Type B pancreatic cell (in vitro differentiated cells): Measurements from ENCODE around the gene ADGRG7. TPM values are rescaled to one million over a fixed set of nuclear protein-coding genes. Genes with fewer than 3 reads are reported as not detected.
A peak's percentile ranks its signal among the peaks of the same experiment; 100 is the strongest.

ENCODE experiments used
- DNase-seq: peaks from one replicate; pipeline ENCODE4 v3.0.0; 2021; ENCODE audit warnings: mixed read lengths; ENCODE audit not compliant: unreplicated experiment; ENCODE audit errors: extremely low spot score
- H3K27ac Mint-ChIP-seq: 2 replicates; pipeline ENCODE4 v1.8.0; 2021; ENCODE audit warnings: mild to moderate bottlenecking, mixed read lengths
- H3K27me3 Mint-ChIP-seq: 2 replicates; pipeline ENCODE4 v1.8.0; 2021; ENCODE audit warnings: mixed read lengths
- H3K36me3 Mint-ChIP-seq: 2 replicates; pipeline ENCODE4 v1.8.0; 2021; ENCODE audit warnings: mixed read lengths
- H3K4me1 Mint-ChIP-seq: one replicate; pipeline ENCODE4 v1.8.0; 2021; ENCODE audit warnings: mixed read lengths; ENCODE audit not compliant: unreplicated experiment
- H3K4me3 Mint-ChIP-seq: 2 replicates; pipeline ENCODE4 v1.8.0; 2021; ENCODE audit warnings: mild to moderate bottlenecking, mixed read lengths
- H3K9me3 Mint-ChIP-seq: 2 replicates; pipeline ENCODE4 v1.8.0; 2021; ENCODE audit warnings: mixed read lengths
- total RNA-seq: library from RNA; stranded (reverse); gene quantifications from 2 replicates; pipeline ENCODE4 v1.2.1, GENCODE V29; 2021; ENCODE audit warnings: low replicate concordance
- TF ChIP-seq, protein P1 (sequence below): fragments of 200-600 bp; sonication (generic); conservative IDR thresholded peaks from 2 replicates; pipeline ENCODE4 v1.5.0; 2021; ENCODE audit warnings: antibody characterized with exemption, mild to moderate bottlenecking

ADGRG7 gene
- total RNA-seq, 1 donor from 2014 or later, result 2.8 TPM

DNA sequence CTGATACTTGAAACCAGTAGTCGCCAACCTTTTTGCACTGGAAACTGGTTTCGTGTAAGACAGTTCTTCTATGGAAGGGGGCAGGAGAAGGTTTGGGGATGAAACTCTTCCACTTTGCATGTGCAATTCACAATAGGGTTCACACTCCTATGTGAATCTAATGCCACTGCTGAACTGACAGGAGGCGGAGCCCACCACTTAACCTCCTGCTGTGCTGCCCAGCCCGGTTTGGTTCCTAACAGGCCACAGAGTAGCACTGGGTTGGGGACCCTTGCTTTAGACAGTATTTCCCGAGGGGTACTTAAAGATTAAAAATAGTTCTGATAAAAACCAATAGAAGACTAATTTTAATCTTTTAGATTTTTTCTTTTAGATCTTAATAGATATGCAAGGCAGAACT is 111.0 kb downstream of the ADGRG7 start:
- TF ChIP-seq, protein P1, sequence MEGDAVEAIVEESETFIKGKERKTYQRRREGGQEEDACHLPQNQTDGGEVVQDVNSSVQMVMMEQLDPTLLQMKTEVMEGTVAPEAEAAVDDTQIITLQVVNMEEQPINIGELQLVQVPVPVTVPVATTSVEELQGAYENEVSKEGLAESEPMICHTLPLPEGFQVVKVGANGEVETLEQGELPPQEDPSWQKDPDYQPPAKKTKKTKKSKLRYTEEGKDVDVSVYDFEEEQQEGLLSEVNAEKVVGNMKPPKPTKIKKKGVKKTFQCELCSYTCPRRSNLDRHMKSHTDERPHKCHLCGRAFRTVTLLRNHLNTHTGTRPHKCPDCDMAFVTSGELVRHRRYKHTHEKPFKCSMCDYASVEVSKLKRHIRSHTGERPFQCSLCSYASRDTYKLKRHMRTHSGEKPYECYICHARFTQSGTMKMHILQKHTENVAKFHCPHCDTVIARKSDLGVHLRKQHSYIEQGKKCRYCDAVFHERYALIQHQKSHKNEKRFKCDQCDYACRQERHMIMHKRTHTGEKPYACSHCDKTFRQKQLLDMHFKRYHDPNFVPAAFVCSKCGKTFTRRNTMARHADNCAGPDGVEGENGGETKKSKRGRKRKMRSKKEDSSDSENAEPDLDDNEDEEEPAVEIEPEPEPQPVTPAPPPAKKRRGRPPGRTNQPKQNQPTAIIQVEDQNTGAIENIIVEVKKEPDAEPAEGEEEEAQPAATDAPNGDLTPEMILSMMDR, result no peak
- peaks cover 10% of the 10 kb centered on the region for H3K4me1 Mint-ChIP-seq
- no peaks in the 10 kb centered on the region for H3K27me3 Mint-ChIP-seq
- no peak for DNase-seq
- H3K36me3 Mint-ChIP-seq, result peaks cover 51% of the 10 kb centered on the region
- H3K4me3 Mint-ChIP-seq, result no peak overlapping the region
- no peak overlapping the region for H3K27ac Mint-ChIP-seq
- no peaks in the 10 kb centered on the region for H3K9me3 Mint-ChIP-seq

DNA sequence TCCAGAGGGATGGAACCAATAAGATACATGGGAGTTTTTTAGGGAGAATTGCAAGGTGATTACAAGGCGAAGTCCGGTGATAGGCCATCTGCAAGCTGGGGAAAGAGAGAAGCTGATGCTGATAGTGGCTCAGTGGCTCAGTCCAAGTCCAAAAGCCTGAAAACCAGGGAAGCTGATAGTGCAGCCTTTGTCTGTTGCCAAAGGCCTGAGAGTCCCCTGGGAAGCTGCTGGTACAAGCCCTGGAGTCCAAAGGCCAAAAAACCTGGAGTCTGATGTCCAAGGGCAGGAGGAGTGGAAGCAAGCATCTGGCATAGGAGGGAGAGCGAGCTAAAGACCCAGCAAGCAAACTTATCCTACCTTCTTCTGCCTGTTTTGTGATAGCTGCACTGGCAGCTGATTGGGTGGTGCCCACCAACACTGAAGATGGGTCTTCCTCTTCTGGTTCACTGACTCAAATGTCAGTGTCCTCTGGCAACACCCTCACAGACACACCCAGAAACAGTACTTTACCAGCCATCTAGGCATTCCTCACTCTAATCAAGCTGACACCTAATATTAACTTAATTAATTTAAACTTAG is 116.6 kb downstream of the ADGRG7 start:
- Mint-ChIP-seq H3K4me1 (no peaks in the 10 kb centered on the region), H3K9me3 (no peaks in the 10 kb centered on the region), H3K36me3 (peaks cover 45% of the 10 kb centered on the region), H3K4me3 (no peak overlapping the region), H3K27me3 (no peaks in the 10 kb centered on the region), H3K27ac (peak overlapping the region; percentile 53)
- no peak for DNase-seq
- TF ChIP-seq, protein P1, result no peak

DNA sequence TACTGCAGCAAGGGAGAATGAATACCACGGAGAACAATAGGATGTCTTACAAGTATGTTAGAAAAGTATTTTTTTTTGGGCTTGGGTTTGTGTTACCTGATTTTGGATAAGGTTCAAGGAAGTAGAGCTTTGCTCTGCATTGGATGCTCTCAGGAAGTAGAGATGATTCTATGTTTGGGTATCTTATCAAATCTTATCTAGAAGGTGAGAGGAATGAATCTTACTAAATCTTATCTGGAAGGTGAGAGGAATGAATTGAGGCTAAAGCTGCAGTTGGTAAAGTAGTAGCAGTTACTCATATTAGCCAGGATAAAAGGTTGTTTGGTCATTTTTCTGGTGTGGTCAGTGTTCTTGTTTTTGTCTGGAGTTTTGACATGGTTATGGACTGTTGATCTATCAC is 117.3 kb downstream of the ADGRG7 start:
- H3K27ac Mint-ChIP-seq, result peak overlapping the region; percentile 19

DNA sequence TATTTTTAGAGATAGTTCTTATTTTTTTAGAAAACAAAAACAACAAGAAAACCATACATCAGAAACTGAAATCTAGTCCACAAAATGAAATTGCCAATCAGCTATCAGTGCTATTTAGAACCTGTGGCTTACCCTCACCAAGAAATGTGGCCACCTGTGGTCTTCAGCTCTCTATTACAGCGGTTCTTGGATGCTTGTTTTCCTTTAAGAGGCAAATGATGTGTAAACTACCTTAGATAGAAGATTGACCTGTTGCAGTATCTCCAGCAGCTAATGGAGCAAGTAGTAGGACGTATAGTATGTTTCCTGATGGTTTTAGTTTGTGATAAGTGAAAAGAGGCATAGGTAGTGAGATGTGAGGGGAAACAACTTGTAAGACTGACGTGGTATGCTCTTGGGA is 121.1 kb downstream of the ADGRG7 start:
- no peak for DNase-seq
- H3K4me1 Mint-ChIP-seq, result no peaks in the 10 kb centered on the region
- no peak overlapping the region for H3K4me3 Mint-ChIP-seq
- H3K27ac Mint-ChIP-seq, result peak overlapping the region; percentile 1
- TF ChIP-seq, protein P1, result no peak
- no peaks in the 10 kb centered on the region for H3K9me3 Mint-ChIP-seq
- peaks cover 32% of the 10 kb centered on the region for H3K36me3 Mint-ChIP-seq
- no peaks in the 10 kb centered on the region for H3K27me3 Mint-ChIP-seq

More for the DNA sequence above, 117.3 kb downstream of the ADGRG7 start:
- TF ChIP-seq, protein P1, result no peak
- Mint-ChIP-seq H3K9me3 (no peaks in the 10 kb centered on the region), H3K4me3 (no peak overlapping the region), H3K27me3 (no peaks in the 10 kb centered on the region), H3K36me3 (peaks cover 39% of the 10 kb centered on the region), H3K4me1 (no peaks in the 10 kb centered on the region)
- no peak for DNase-seq

DNA sequence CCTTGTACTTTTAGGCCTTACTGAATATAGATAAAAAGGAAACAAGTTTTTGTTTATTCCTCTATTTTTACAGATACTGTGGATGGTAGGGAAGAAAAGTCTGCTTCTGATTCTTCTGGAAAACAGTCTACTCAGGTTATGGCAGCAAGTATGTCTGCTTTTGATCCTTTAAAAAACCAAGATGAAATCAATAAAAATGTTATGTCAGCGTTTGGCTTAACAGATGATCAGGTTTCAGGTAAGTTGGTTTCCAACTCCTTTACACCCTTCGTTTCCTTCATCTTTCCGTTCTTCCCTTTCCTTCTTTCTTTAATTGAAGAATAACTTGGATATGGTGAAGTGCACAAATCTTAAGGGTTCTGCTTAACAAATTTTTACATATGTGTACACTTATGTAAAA is 123.0 kb downstream of the ADGRG7 start:
- H3K4me1 Mint-ChIP-seq, result no peaks in the 10 kb centered on the region
- TF ChIP-seq, protein P1, result no peak
- no peak overlapping the region for H3K27ac Mint-ChIP-seq
- H3K4me3 Mint-ChIP-seq, result no peak overlapping the region
- no peaks in the 10 kb centered on the region for H3K27me3 Mint-ChIP-seq
- no peak for DNase-seq
- H3K36me3 Mint-ChIP-seq, result peaks cover 19% of the 10 kb centered on the region
- no peaks in the 10 kb centered on the region for H3K9me3 Mint-ChIP-seq

DNA sequence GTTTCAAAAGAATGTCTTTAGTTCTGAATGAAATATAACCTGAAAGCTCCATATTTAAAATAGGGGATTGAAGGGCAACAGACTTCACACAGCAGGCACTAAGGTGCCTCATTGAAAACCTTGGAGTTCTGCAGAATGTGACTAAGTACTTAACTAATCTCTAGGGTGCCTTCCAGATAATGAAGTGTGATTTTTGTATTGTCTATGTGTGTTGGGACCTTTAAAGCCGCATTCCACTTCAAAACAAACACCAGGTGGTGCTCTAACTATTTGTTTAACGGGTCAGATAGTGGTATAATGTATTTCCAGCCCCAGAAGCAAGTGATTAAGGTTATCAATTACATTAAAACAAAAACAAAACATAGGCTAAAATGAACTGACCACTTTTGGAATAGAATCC is 127.9 kb downstream of the ADGRG7 start:
- Mint-ChIP-seq H3K4me3 (no peak overlapping the region), H3K36me3 (peaks cover 19% of the 10 kb centered on the region), H3K27me3 (no peaks in the 10 kb centered on the region), H3K27ac (no peak overlapping the region), H3K4me1 (no peaks in the 10 kb centered on the region), H3K9me3 (no peaks in the 10 kb centered on the region)
- TF ChIP-seq, protein P1, result peak; percentile 64
- DNase-seq, result no peak
